MM.1S (cell line): ENCODE data around the gene PARD6B.

ENCODE experiments used
- EZH2 ChIP-seq: fragments of 300-600 bp; sonication (generic); optimal IDR thresholded peaks from 2 replicates; pipeline ENCODE3; 2017; ENCODE audit warnings: low read depth, mild to moderate bottlenecking, antibody characterized with exemption, low read length, mixed read lengths
- TF ChIP-seq, protein P1 (sequence below): fragments of 300-600 bp; sonication (generic); IDR thresholded peaks from 2 replicates; pipeline ENCODE4 v1.5.1; 2016; ENCODE audit warnings: antibody characterized with exemption, low read length, mixed read lengths

DNA sequence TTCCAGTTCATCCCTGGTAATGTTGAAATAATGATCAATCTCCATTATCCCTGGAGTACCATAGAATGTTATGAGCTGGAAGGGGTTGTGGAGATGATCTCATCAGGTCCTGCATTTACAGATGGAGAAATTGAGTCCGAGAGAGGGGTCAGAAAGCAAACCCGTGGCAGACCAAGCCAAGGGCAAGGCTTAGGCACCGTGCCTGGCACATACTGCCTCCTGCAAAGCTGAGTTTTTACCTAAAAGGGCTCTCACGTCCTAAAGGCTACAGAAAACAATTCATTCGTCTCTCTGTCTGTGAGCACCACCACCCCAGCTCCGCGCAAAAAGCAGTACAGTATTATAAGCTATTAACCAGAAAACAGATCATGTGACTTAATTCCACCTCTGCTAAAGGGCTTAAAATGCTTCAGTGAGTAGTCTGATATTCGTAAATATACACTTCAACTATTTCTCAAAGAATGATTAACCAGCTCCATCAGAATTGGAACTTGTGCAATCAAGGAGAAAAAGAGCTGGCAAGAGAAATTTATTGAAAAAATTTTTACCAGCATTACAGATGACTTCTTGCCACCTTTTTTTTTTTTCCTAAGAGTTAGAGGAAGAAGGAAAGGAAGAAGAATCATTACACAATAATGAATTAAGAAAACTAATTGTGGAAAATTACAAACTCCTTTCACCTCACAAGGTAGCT, 3.4 kb upstream of the PARD6B start:
- TF ChIP-seq, protein P1, sequence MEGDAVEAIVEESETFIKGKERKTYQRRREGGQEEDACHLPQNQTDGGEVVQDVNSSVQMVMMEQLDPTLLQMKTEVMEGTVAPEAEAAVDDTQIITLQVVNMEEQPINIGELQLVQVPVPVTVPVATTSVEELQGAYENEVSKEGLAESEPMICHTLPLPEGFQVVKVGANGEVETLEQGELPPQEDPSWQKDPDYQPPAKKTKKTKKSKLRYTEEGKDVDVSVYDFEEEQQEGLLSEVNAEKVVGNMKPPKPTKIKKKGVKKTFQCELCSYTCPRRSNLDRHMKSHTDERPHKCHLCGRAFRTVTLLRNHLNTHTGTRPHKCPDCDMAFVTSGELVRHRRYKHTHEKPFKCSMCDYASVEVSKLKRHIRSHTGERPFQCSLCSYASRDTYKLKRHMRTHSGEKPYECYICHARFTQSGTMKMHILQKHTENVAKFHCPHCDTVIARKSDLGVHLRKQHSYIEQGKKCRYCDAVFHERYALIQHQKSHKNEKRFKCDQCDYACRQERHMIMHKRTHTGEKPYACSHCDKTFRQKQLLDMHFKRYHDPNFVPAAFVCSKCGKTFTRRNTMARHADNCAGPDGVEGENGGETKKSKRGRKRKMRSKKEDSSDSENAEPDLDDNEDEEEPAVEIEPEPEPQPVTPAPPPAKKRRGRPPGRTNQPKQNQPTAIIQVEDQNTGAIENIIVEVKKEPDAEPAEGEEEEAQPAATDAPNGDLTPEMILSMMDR: no peak
- TF ChIP-seq EZH2: no peak
